Liver (tissue), 9 donors: ENCODE results near the gene NHS. TPM values are rescaled to one million over a fixed set of nuclear protein-coding genes. Genes with fewer than 3 reads are reported as not detected.

Experiments used
- DNase-seq: peaks from one replicate; pipeline ENCODE4 v3.0.0-alpha.2; 2017; ENCODE audit warnings: low spot score
- H3K27ac ChIP-seq, 2 donors: one replicate each; pipeline ENCODE4 v1.7.0; 2013; ENCODE audit warnings: inconsistent platforms in 2 of 2, low read length in 2 of 2, control low read depth in 1 of 2, low read depth in 1 of 2, mild to moderate bottlenecking in 1 of 2
- H3K27me3 ChIP-seq, 4 donors: one replicate each; pipeline versions ENCODE4 v1.6.1 to v1.7.0; 2013; ENCODE audit warnings: low read length in 3 of 4, inconsistent platforms in 1 of 4, mild to moderate bottlenecking in 1 of 4, moderate library complexity in 1 of 4; ENCODE audit not compliant: control insufficient read depth in 4 of 4, insufficient read depth in 4 of 4
- H3K36me3 ChIP-seq, 4 donors: one replicate each; pipeline versions ENCODE4 v1.6.1 to v1.7.0; 2013; ENCODE audit warnings: low read length in 3 of 4, mild to moderate bottlenecking in 3 of 4, low read depth in 1 of 4, moderate library complexity in 1 of 4; ENCODE audit not compliant: control insufficient read depth in 4 of 4, insufficient read depth in 3 of 4
- H3K4me1 ChIP-seq, 4 donors: one replicate each; pipeline versions ENCODE4 v1.6.1 to v1.7.0; 2013; ENCODE audit warnings: low read length in 3 of 4, mild to moderate bottlenecking in 3 of 4, moderate library complexity in 1 of 4; ENCODE audit not compliant: control insufficient read depth in 4 of 4, insufficient read depth in 4 of 4
- H3K4me3 ChIP-seq, 3 donors: one replicate each; pipeline versions ENCODE4 v1.6.1 to v1.7.0; 2013; ENCODE audit warnings: low read length in 3 of 3, control low read depth in 1 of 3, low read depth in 1 of 3, mild to moderate bottlenecking in 1 of 3
- H3K9ac ChIP-seq, 2 donors: one replicate each; pipeline ENCODE4 v1.7.0; 2013; ENCODE audit warnings: low read length in 2 of 2, mild to moderate bottlenecking in 2 of 2, moderate library complexity in 2 of 2, control low read depth in 1 of 2, low read depth in 1 of 2
- H3K9me3 ChIP-seq, 4 donors: one replicate each; pipeline versions ENCODE4 v1.6.1 to v1.7.0; 2013; ENCODE audit warnings: low read length in 3 of 4; ENCODE audit not compliant: control insufficient read depth in 4 of 4
- FOXA1 ChIP-seq: IDR thresholded peaks from 2 replicates; pipeline ENCODE4 v1.6.1; 2016; ENCODE audit warnings: antibody characterized with exemption
- FOXA2 ChIP-seq: IDR thresholded peaks from 2 replicates; pipeline ENCODE4 v1.6.1; 2016; ENCODE audit warnings: antibody characterized with exemption
- GABPA ChIP-seq, 2 donors: IDR thresholded peaks in 1 of 2; conservative IDR thresholded peaks in 1 of 2; 2 replicates each; pipeline ENCODE4 v1.6.1; 2016; ENCODE audit warnings: antibody characterized with exemption in 2 of 2, mild to moderate bottlenecking in 1 of 2, moderate library complexity in 1 of 2
- HNF4G ChIP-seq: IDR thresholded peaks from 2 replicates; pipeline ENCODE4 v1.6.1; 2016; ENCODE audit warnings: antibody characterized with exemption
- JUND ChIP-seq, 2 donors: IDR thresholded peaks; 2 replicates each; pipeline ENCODE4 v1.6.1; 2016; ENCODE audit warnings: antibody characterized with exemption in 2 of 2
- NR2F2 ChIP-seq: IDR thresholded peaks from 2 replicates; pipeline ENCODE4 v1.6.1; 2016; ENCODE audit warnings: antibody characterized with exemption
- RAD21 ChIP-seq, 2 donors: IDR thresholded peaks; 2 replicates each; pipeline ENCODE4 v1.6.1; 2016; ENCODE audit warnings: antibody characterized with exemption in 2 of 2, mild to moderate bottlenecking in 2 of 2
- RXRA ChIP-seq, 2 donors: IDR thresholded peaks; 2 replicates each; pipeline ENCODE4 v1.6.1; 2017 to 2018; ENCODE audit warnings: antibody characterized with exemption in 2 of 2, mild to moderate bottlenecking in 1 of 2
- SP1 ChIP-seq: IDR thresholded peaks from 2 replicates; pipeline ENCODE4 v1.6.1; 2018; ENCODE audit warnings: antibody characterized with exemption, mild to moderate bottlenecking
- TAF1 ChIP-seq: conservative IDR thresholded peaks from 2 replicates; pipeline ENCODE4 v1.6.1; 2016; ENCODE audit warnings: antibody characterized with exemption, mild to moderate bottlenecking
- YY1 ChIP-seq: IDR thresholded peaks from 2 replicates; pipeline ENCODE4 v1.6.1; 2016; ENCODE audit warnings: antibody characterized with exemption, mild to moderate bottlenecking
- whole genome bisulfite sequencing: extraction: QIAGEN DNeasy Blood & Tissue Kit; methylation state at CpG from one replicate; pipeline ENCODE4 v1.1.7; 2013; 5-methylcytosine and 5-hydroxymethylcytosine counted together
- polyA plus RNA-seq, 2 donors: library from polyadenylated mRNA; stranded (reverse) in 1 of 2; unstranded in 1 of 2; fragments of 200-250 nt in 1 of 2; fragments of >200 nt in 1 of 2; fragmentation: Nextera tagmentation in 1 of 2; extraction: Ambion mirVana in 1 of 2; gene quantifications; one replicate each; pipeline versions ENCODE4 v1.2.1 to v1.2.3, GENCODE V29; 2013 to 2015
- total RNA-seq, 2 donors: library from RNA; depleted of rRNA; stranded (reverse); fragments of >200 nt; gene quantifications; one replicate each; pipeline ENCODE4 v1.2.3, GENCODE V29; 2014
- TF ChIP-seq, protein P1 (sequence below): IDR thresholded peaks from 2 replicates; pipeline ENCODE4 v1.6.1; 2016; ENCODE audit warnings: antibody characterized with exemption, mild to moderate bottlenecking
- TF ChIP-seq, protein P2 (sequence below): IDR thresholded peaks from 2 replicates; pipeline ENCODE4 v1.6.1; 2016; ENCODE audit warnings: antibody characterized with exemption
- TF ChIP-seq, protein P3 (sequence below): fragments of 150-350 bp; IDR thresholded peaks from 2 replicates; pipeline ENCODE4 v1.5.1; 2017; ENCODE audit warnings: improper control_type of control experiment, low read depth, low read length; ENCODE audit not compliant: missing input control
- TF ChIP-seq, protein P4 (sequence below): IDR thresholded peaks from 2 replicates; pipeline ENCODE4 v1.6.1; 2016; ENCODE audit warnings: antibody characterized with exemption
- TF ChIP-seq, protein P5 (sequence below): IDR thresholded peaks from 2 replicates; pipeline ENCODE4 v1.6.1; 2016; ENCODE audit warnings: antibody characterized with exemption
- donor health status: healthy.
- donor health status: healthy.
- donor health status: healthy.
- donor health status: healthy.
- donor health status: healthy.

Gene NHS
- total and polyA plus RNA-seq, 4 donors, result 0.03 to 0.17 (median 0.10) TPM

DNA sequence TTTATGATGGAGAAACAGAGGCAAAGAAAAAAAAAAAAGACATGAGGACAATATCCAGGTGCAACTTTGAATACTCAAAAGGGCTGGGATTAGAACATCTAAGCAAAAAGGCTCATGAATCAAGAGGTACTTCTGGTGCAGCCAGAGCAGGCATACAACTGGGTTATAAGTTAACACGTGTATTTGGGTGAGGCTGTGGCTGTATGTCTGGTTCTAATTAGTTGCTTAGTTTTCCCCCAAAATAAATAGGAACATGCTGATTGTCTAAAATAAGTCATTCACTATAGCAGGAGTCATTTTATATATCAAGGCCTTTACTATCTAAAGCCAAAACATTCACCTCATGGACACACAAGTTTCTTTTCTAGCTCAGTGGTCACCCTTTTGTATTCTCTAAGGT is 20.2 kb downstream of the NHS start (continued):
- TF ChIP-seq, protein P1, sequence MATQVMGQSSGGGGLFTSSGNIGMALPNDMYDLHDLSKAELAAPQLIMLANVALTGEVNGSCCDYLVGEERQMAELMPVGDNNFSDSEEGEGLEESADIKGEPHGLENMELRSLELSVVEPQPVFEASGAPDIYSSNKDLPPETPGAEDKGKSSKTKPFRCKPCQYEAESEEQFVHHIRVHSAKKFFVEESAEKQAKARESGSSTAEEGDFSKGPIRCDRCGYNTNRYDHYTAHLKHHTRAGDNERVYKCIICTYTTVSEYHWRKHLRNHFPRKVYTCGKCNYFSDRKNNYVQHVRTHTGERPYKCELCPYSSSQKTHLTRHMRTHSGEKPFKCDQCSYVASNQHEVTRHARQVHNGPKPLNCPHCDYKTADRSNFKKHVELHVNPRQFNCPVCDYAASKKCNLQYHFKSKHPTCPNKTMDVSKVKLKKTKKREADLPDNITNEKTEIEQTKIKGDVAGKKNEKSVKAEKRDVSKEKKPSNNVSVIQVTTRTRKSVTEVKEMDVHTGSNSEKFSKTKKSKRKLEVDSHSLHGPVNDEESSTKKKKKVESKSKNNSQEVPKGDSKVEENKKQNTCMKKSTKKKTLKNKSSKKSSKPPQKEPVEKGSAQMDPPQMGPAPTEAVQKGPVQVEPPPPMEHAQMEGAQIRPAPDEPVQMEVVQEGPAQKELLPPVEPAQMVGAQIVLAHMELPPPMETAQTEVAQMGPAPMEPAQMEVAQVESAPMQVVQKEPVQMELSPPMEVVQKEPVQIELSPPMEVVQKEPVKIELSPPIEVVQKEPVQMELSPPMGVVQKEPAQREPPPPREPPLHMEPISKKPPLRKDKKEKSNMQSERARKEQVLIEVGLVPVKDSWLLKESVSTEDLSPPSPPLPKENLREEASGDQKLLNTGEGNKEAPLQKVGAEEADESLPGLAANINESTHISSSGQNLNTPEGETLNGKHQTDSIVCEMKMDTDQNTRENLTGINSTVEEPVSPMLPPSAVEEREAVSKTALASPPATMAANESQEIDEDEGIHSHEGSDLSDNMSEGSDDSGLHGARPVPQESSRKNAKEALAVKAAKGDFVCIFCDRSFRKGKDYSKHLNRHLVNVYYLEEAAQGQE, result no peak
- no peak for TF ChIP-seq HNF4G

DNA sequence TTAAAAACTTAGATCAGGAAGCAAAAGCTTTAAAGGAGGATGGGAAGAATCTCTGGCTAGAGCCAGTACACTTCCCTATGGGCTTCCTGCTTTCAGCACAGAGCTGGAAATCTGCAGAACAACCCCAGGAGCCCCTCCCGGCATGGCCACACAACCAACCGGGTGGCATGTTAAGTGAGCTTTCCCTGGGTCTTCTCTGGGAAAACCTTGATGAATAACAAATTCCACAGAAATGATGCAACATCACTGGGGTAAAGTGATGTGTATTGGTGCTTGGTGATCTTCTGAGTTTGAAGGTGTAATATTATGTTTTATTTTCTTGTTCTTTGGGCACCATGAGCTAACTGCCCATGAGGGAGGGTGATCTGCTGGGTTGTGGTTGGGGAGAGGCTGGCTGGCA is 22.1 kb downstream of the NHS start:
- peaks cover 0 to 9% (median 4%) of the 10 kb centered on the region in 4 donors for H3K9me3 ChIP-seq
- 84% methylated on average over 2 of the region's 2 CpGs for WGBS
- no peak overlapping the region for H3K27ac ChIP-seq
- no peaks in the 10 kb centered on the region for H3K36me3 ChIP-seq
- H3K4me1 ChIP-seq, result no peaks in the 10 kb centered on the region
- H3K9ac ChIP-seq, result no peak overlapping the region
- TF ChIP-seq, protein P2, sequence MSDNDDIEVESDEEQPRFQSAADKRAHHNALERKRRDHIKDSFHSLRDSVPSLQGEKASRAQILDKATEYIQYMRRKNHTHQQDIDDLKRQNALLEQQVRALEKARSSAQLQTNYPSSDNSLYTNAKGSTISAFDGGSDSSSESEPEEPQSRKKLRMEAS, result no peak
- TF ChIP-seq, protein P3, sequence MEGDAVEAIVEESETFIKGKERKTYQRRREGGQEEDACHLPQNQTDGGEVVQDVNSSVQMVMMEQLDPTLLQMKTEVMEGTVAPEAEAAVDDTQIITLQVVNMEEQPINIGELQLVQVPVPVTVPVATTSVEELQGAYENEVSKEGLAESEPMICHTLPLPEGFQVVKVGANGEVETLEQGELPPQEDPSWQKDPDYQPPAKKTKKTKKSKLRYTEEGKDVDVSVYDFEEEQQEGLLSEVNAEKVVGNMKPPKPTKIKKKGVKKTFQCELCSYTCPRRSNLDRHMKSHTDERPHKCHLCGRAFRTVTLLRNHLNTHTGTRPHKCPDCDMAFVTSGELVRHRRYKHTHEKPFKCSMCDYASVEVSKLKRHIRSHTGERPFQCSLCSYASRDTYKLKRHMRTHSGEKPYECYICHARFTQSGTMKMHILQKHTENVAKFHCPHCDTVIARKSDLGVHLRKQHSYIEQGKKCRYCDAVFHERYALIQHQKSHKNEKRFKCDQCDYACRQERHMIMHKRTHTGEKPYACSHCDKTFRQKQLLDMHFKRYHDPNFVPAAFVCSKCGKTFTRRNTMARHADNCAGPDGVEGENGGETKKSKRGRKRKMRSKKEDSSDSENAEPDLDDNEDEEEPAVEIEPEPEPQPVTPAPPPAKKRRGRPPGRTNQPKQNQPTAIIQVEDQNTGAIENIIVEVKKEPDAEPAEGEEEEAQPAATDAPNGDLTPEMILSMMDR, result no peak
- H3K27me3 ChIP-seq, result peaks cover 0 to 4% (median 0%) of the 10 kb centered on the region in 4 donors
- DNase-seq, result no peak
- no peak overlapping the region for H3K4me3 ChIP-seq

DNA sequence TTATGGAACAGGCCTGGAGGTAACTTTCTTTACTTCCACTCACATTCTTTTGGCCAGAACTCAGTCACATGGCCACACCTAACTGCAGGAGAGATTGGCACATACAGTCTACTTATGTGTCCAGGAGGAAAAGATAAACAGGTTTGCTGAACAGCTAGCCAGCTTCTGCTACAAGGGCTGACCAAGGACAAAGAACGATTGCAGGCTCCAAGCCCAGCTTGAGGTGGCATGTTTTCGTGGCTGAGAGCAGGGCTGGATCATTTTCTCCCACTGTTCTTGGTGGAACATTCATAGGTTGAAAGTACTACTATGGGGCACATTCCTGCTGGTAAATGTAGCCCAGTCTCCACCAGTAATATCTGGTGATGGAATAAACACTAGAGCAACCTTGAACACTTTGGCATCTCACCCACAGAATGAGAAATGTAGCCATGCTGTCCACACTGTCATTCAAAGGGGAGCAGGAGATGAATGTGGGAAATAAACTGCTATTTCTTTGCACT is 28.2 kb downstream of the NHS start:
- WGBS, result 66% methylated on average over 2 of the region's 2 CpGs
- Histone ChIP-seq H3K9ac (no peak overlapping the region), H3K36me3 (no peaks in the 10 kb centered on the region), H3K4me1 (no peaks in the 10 kb centered on the region), H3K4me3 (no peak overlapping the region), H3K9me3 (peaks cover 0 to 4% (median 2%) of the 10 kb centered on the region in 4 donors), H3K27ac (no peak overlapping the region), H3K27me3 (peaks cover 0 to 3% (median 0%) of the 10 kb centered on the region in 4 donors)
- DNase-seq, result no peak
- TF ChIP-seq FOXA2, result no peak
- TF ChIP-seq HNF4G, result no peak
- no peak for TF ChIP-seq GABPA (IDR thresholded peaks at IDR 0.05 in 1 of 2, conservative IDR thresholded peaks at IDR 0.05 in 1 of 2)
- TF ChIP-seq, protein P1, result no peak
- TF ChIP-seq, protein P2, result no peak
- TF ChIP-seq RXRA (IDR thresholded peaks at IDR 0.05), result no peak
- TF ChIP-seq, protein P4, sequence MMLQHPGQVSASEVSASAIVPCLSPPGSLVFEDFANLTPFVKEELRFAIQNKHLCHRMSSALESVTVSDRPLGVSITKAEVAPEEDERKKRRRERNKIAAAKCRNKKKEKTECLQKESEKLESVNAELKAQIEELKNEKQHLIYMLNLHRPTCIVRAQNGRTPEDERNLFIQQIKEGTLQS, result no peak
- no peak for TF ChIP-seq RAD21 (IDR thresholded peaks at IDR 0.05)
- TF ChIP-seq TAF1, result no peak
- TF ChIP-seq, protein P5, sequence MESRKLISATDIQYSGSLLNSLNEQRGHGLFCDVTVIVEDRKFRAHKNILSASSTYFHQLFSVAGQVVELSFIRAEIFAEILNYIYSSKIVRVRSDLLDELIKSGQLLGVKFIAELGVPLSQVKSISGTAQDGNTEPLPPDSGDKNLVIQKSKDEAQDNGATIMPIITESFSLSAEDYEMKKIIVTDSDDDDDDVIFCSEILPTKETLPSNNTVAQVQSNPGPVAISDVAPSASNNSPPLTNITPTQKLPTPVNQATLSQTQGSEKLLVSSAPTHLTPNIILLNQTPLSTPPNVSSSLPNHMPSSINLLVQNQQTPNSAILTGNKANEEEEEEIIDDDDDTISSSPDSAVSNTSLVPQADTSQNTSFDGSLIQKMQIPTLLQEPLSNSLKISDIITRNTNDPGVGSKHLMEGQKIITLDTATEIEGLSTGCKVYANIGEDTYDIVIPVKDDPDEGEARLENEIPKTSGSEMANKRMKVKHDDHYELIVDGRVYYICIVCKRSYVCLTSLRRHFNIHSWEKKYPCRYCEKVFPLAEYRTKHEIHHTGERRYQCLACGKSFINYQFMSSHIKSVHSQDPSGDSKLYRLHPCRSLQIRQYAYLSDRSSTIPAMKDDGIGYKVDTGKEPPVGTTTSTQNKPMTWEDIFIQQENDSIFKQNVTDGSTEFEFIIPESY, result no peak
- TF ChIP-seq SP1, result no peak
- TF ChIP-seq, protein P3, result no peak
- no peak for TF ChIP-seq YY1
- no peak for TF ChIP-seq FOXA1
- TF ChIP-seq JUND (IDR thresholded peaks at IDR 0.05), result no peak
- TF ChIP-seq NR2F2, result no peak
